Measurements from ENCODE around the gene ZNF33A.

ZNF33A gene

GRCh38 chr10:38010119-38010903 lies at the start of gene ZNF33A:
ZNF33A (plus strand) TSS chr10:38010675; CDS start chr10:38012342, 1,667 bp downstream.
- CTCF ChIA-PET = interaction anchor here (4.4 kb wide), 1 partner anchor 34 kb away, joined by 25 read pairs; the partner anchor contains the start of gene ZNF25
- TF ChIP-seq, protein P1, sequence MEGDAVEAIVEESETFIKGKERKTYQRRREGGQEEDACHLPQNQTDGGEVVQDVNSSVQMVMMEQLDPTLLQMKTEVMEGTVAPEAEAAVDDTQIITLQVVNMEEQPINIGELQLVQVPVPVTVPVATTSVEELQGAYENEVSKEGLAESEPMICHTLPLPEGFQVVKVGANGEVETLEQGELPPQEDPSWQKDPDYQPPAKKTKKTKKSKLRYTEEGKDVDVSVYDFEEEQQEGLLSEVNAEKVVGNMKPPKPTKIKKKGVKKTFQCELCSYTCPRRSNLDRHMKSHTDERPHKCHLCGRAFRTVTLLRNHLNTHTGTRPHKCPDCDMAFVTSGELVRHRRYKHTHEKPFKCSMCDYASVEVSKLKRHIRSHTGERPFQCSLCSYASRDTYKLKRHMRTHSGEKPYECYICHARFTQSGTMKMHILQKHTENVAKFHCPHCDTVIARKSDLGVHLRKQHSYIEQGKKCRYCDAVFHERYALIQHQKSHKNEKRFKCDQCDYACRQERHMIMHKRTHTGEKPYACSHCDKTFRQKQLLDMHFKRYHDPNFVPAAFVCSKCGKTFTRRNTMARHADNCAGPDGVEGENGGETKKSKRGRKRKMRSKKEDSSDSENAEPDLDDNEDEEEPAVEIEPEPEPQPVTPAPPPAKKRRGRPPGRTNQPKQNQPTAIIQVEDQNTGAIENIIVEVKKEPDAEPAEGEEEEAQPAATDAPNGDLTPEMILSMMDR (IDR thresholded peaks at IDR 0.05; ENCODE audit: insufficient read depth, low read length, missing control alignments) = peak; percentile 0
- peak; percentile 58 for DNase-seq (ENCODE audit: low read depth, low spot score)
- H3K4me3 ChIP-seq (ENCODE audit: low read depth, low read length) = peak within 1 kb of the TSS; percentile 72
- POLR2A ChIA-PET = interaction anchor here (0.6 to 0.7 kb wide), 3 partner anchors 32 to 33 kb away, joined by 3 to 4 read pairs (median 4); partner anchors contain the start of gene ZNF25

- CTCF ChIA-PET = interaction anchor here (3.9 kb wide), 1 partner anchor 10 kb away, joined by 19 read pairs; the partner anchor contains the start of gene ZNF25
- TF ChIP-seq, protein P1 (IDR thresholded peaks at IDR 0.05; ENCODE audit: insufficient read depth, low read length, missing control alignments) = no peak
- POLR2A ChIA-PET = no interaction called here
- DNase-seq (ENCODE audit: low read depth, low spot score) = no peak
- no peak overlapping the region for H3K4me3 ChIP-seq (ENCODE audit: low read depth, low read length)
Measured at GRCh38 chr10:37965006-37965405, 45.5 kb upstream of the ZNF33A start.

DNA sequence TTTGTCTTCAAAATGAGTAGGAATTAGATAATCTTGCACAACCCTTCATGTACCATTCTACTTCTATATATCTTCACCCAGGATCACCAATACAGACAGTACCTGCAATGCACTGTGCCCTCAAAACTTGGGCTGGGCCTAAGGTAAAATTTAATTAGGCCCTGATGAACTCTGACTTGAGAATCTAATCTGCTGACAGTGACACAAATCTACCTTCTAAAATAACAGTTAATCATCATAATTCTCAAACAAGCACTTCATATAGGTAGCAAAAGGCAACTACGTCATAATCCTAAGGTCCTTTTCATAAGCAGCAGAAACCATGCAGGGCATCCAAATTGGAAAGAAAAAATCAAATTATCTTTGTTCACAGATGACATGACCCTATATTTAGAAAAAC lies 38.1 kb upstream of the ZNF33A start:
- CTCF ChIA-PET = no interaction called here
- no peak for DNase-seq (ENCODE audit: low read depth, low spot score)
- TF ChIP-seq, protein P1 (IDR thresholded peaks at IDR 0.05; ENCODE audit: insufficient read depth, low read length, missing control alignments) = no peak
- no peak overlapping the region for H3K4me3 ChIP-seq (ENCODE audit: low read depth, low read length)
- POLR2A ChIA-PET = no interaction called here

DNA sequence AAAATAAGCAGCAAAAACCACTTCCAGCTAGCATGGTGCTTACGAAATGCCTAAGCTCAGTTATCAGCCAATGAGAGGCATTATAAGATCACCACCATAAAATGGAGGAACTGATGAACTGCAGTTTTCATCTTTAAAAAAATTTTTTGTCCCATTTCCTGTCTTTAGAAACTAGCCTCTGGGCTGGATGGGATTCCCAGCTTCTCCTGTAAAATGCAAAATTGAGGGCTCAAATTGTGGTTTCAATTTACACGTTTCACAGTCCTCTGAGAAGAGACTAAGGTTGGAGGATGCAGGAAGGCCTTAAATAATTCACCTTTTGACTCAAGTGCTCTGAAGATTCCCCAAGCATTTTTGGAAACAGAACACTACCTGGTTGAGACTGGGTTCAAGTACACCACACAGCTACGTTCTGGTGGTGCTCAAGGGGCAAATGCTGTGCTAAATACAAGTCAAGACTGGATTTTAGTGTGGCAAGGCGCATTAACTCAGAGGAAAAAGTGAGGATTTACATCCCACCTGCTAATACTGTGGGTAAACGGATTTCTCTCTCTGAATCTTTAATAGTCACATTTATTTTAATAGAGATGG lies 35.0 kb upstream of the ZNF33A start:
- POLR2A ChIA-PET = no interaction called here
- CTCF ChIA-PET = interaction anchor here (0.8 to 4.1 kb wide), 8 partner anchors 10 to 390 kb away, joined by 3 to 25 read pairs (median 4); partner anchors contain the start of gene ZNF33A
- no peak for DNase-seq (ENCODE audit: low read depth, low spot score)

GRCh38 chr10:37976091-37976879 lies 34.2 kb upstream of the ZNF33A start, which contains the start of gene ZNF25:
ZNF25 (minus strand) TSS chr10:37976647; CDS start chr10:37971722, 4,925 bp downstream.
- DNase-seq (ENCODE audit: low read depth, low spot score) = peak; percentile 89
- peak within 1 kb of the TSS; percentile 81 for H3K4me3 ChIP-seq (ENCODE audit: low read depth, low read length)
- TF ChIP-seq, protein P1 (IDR thresholded peaks at IDR 0.05; ENCODE audit: insufficient read depth, low read length, missing control alignments) = peak; percentile 96
- ChIA-PET CTCF (interaction anchor here (0.6 to 4.1 kb wide), 23 partner anchors 10 to 390 kb away, joined by 3 to 25 read pairs (median 4); partner anchors contain the start of gene ZNF33A), POLR2A (interaction anchor here (1.0 to 1.1 kb wide), 3 partner anchors 16 to 34 kb away, joined by 3 to 4 read pairs (median 4); partner anchors contain the start of gene ZNF33A)

More for the DNA sequence above, 35.0 kb upstream of the ZNF33A start:
- TF ChIP-seq, protein P1 (IDR thresholded peaks at IDR 0.05; ENCODE audit: insufficient read depth, low read length, missing control alignments) = no peak
- peak overlapping the region; percentile 81 for H3K4me3 ChIP-seq (ENCODE audit: low read depth, low read length)

All from AG04449 (cell line).